Measurements from ENCODE around the gene CDKL4. TPM values are rescaled to one million over a fixed set of nuclear protein-coding genes. Genes with fewer than 3 reads are reported as not detected.

CDKL4 gene
- total and polyA plus RNA-seq, 2 of the 13 experiments (the other 11 are each of a cell fraction or from before 2014, with no cell fraction given): 0.29 to 0.50 TPM

GRCh38 chr2:39210846-39211245, 32.9 kb downstream of the CDKL4 start:
- Histone ChIP-seq H3K4me3 (replicated peaks in 1 of 3; ENCODE audit: insufficient read depth in 1 of 3, low read depth in 2 of 3, low read length in 3 of 3) (no peak overlapping the region), H3K4me2 (ENCODE audit: low read depth, low read length) (no peak overlapping the region), H2AFZ (ENCODE audit: low read length) (no peak overlapping the region), H3K4me1 (ENCODE audit: insufficient read depth, low read length) (peaks cover 2% of the 10 kb centered on the region), H3K27me3 (ENCODE audit: control insufficient read depth in 1 of 2, insufficient read depth in 2 of 2, low read length in 2 of 2) (no peaks in the 10 kb centered on the region), H3K9ac (ENCODE audit: insufficient read depth, low read depth, low read length) (no peak overlapping the region), H3K36me3 (replicated peaks in 1 of 2; ENCODE audit: control insufficient read depth in 1 of 2, insufficient read depth in 2 of 2, low read length in 2 of 2) (no peaks in the 10 kb centered on the region), H3K79me2 (ENCODE audit: insufficient read depth, low read length) (no peaks in the 10 kb centered on the region), H4K20me1 (ENCODE audit: insufficient read depth, low read length) (no peaks in the 10 kb centered on the region), H3K27ac (ENCODE audit: extremely low read length, insufficient read depth, low read length) (no peak overlapping the region), H3K9me3 (ENCODE audit: low read length) (no peaks in the 10 kb centered on the region)
- ATAC-seq (no peak), DNase-seq (ENCODE audit: low spot score) (no peak), FAIRE-seq (no peak)
- WGBS (ENCODE audit: low lambda C conversion rate): 80% methylated on average over 1 of the region's 1 CpG
- ChIA-PET CTCF (ENCODE audit: low intra/inter-chr PET ratio, low total read pairs) (no interaction called here), POLR2A (no interaction called here)
- intact Hi-C loops (cut with micrococcal nuclease; ENCODE audit: unreplicated experiment) (no loop called here), in situ Hi-C loops (cut with HindIII; ENCODE audit: extremely low pct_ligation_motif_present, low pct_unique_long_range_greater_than_20kb) (no loop called here)
- BruUV-seq (replicated peaks): no TSS peak
- TF ChIP-seq HNRNPK (IDR thresholded peaks at IDR 0.05; ENCODE audit: low read depth, low read length, poor library complexity, severe bottlenecking): no peak
- no peak for TF ChIP-seq TFAP4 (IDR thresholded peaks at IDR 0.05; ENCODE audit: borderline replicate concordance, low read depth)

GRCh38 chr2:39203382-39203781, 40.4 kb downstream of the CDKL4 start:
- FAIRE-seq: no peak
- H3K27ac ChIP-seq (ENCODE audit: extremely low read length, insufficient read depth, low read length): no peak overlapping the region
- ChIA-PET POLR2A (no interaction called here), CTCF (ENCODE audit: low intra/inter-chr PET ratio, low total read pairs) (no interaction called here)
- no TSS peak for BruUV-seq (replicated peaks)
- H3K4me3 ChIP-seq (replicated peaks in 1 of 3; ENCODE audit: insufficient read depth in 1 of 3, low read depth in 2 of 3, low read length in 3 of 3): no peak overlapping the region
- H3K27me3 ChIP-seq (ENCODE audit: control insufficient read depth in 1 of 2, insufficient read depth in 2 of 2, low read length in 2 of 2): no peaks in the 10 kb centered on the region
- in situ Hi-C loops (cut with HindIII; ENCODE audit: extremely low pct_ligation_motif_present, low pct_unique_long_range_greater_than_20kb) (no loop called here), intact Hi-C loops (cut with micrococcal nuclease; ENCODE audit: unreplicated experiment) (no loop called here)
- H3K9ac ChIP-seq (ENCODE audit: insufficient read depth, low read depth, low read length): no peak overlapping the region
- no peaks in the 10 kb centered on the region for H3K36me3 ChIP-seq (replicated peaks in 1 of 2; ENCODE audit: control insufficient read depth in 1 of 2, insufficient read depth in 2 of 2, low read length in 2 of 2)
- no peaks in the 10 kb centered on the region for H3K4me1 ChIP-seq (ENCODE audit: insufficient read depth, low read length)
- no peaks in the 10 kb centered on the region for H3K9me3 ChIP-seq (ENCODE audit: low read length)
- no peak for ATAC-seq
- H3K4me2 ChIP-seq (ENCODE audit: low read depth, low read length): no peak overlapping the region
- H2AFZ ChIP-seq (ENCODE audit: low read length): no peak overlapping the region
- 93% methylated on average over 5 of the region's 6 CpGs for WGBS (ENCODE audit: low lambda C conversion rate)
- H3K79me2 ChIP-seq (ENCODE audit: insufficient read depth, low read length): no peaks in the 10 kb centered on the region
- no peaks in the 10 kb centered on the region for H4K20me1 ChIP-seq (ENCODE audit: insufficient read depth, low read length)
- no peak for TF ChIP-seq MNT (IDR thresholded peaks at IDR 0.05)
- no peak for DNase-seq (ENCODE audit: low spot score)

All from HepG2 (cell line).